ENCODE measurements around the gene ABTB2. TPM values are rescaled to one million over a fixed set of nuclear protein-coding genes. Genes with fewer than 3 reads are reported as not detected.

Gene ABTB2
- total and polyA plus RNA-seq, 2 of the 8 experiments (the other 6 are each of a cell fraction or from before 2014, with no cell fraction given), result 7.7 to 10.2 TPM

GRCh38 chr11:34140149-34140548, 217.7 kb downstream of the ABTB2 start:
- Histone ChIP-seq H2BK15ac (ENCODE audit: low read length) (no peak overlapping the region), H4K91ac (replicated peaks; ENCODE audit: insufficient read length, low read length) (no peak overlapping the region), H3K4me3 (ENCODE audit: extremely low read depth in 1 of 4, insufficient read depth in 2 of 4, low read depth in 3 of 4, low read length in 4 of 4) (no peak overlapping the region), H2BK5ac (ENCODE audit: low read depth, low read length) (no peak overlapping the region), H3K23me2 (ENCODE audit: low read depth, low read length) (no peaks in the 10 kb centered on the region; the same call in 1 of the 2 replicates), H2BK120ac (replicated peaks; ENCODE audit: low read depth, low read length) (no peak overlapping the region), H4K5ac (ENCODE audit: insufficient read length, low read depth, low read length) (no peak overlapping the region), H2BK12ac (ENCODE audit: low read depth, low read length) (no peak overlapping the region), H3K79me1 (ENCODE audit: low read depth, low read length) (no peaks in the 10 kb centered on the region), H3K27me3 (replicated peaks in 1 of 4; ENCODE audit: control insufficient read depth in 3 of 4, extremely low read depth in 1 of 4, insufficient read depth in 3 of 4, low read length in 3 of 4) (no peaks in the 10 kb centered on the region), H3K4ac (replicated peaks; ENCODE audit: insufficient read length, low read depth, low read length) (no peak overlapping the region), H2AK5ac (ENCODE audit: low read depth, low read length) (no peak overlapping the region), H3K56ac (replicated peaks; ENCODE audit: insufficient read length, low read depth, low read length) (no peak overlapping the region), H3K4me2 (ENCODE audit: insufficient read depth in 1 of 2, low read depth in 2 of 2, low read length in 2 of 2) (no peak overlapping the region), H3K79me2 (ENCODE audit: control insufficient read depth in 1 of 2, insufficient read depth in 2 of 2, low read length in 2 of 2) (no peaks in the 10 kb centered on the region), H3K9ac (replicated peaks in 1 of 4; ENCODE audit: extremely low read depth in 1 of 4, low read depth in 3 of 4, low read length in 3 of 4) (no peak overlapping the region), H3K36me3 (ENCODE audit: control insufficient read depth in 2 of 4, insufficient read depth in 4 of 4, low read length in 3 of 4) (peaks cover 44 to 79% (median 68%) of the 10 kb centered on the region in 4 experiments), H4K20me1 (replicated peaks in 1 of 2; ENCODE audit: control insufficient read depth in 1 of 2, insufficient read depth in 2 of 2, low read length in 2 of 2) (peaks cover 2 to 3% of the 10 kb centered on the region in 2 experiments), H3K18ac (ENCODE audit: extremely low read depth, low read length) (no peak overlapping the region), H2BK20ac (ENCODE audit: low read length) (no peak overlapping the region), H3K23ac (ENCODE audit: insufficient read length) (no peak overlapping the region), H4K8ac (ENCODE audit: extremely low read depth, insufficient read depth, low read length) (no peak overlapping the region), H2AFZ (ENCODE audit: low read length) (no peak overlapping the region), H3K14ac (ENCODE audit: insufficient read length) (no peak overlapping the region), H3K27ac (ENCODE audit: low read depth, low read length) (no peak overlapping the region), H3K9me3 (ENCODE audit: insufficient read depth in 2 of 2, low read depth in 1 of 2, low read length in 1 of 2) (no peaks in the 10 kb centered on the region), H3K4me1 (replicated peaks in 1 of 4; ENCODE audit: control insufficient read depth in 3 of 4, insufficient read depth in 4 of 4, low read length in 3 of 4) (no peaks in the 10 kb centered on the region)
- POLR2A ChIA-PET (ENCODE audit: partially characterized antibody), result interaction anchor here (0.8 to 4.5 kb wide), 2 partner anchors 9 to 16 kb away, joined by 3 to 23 read pairs; no protein-coding TSS in a partner anchor
- 87% methylated on average over 11 of the region's 11 CpGs; no CpG with 5 or more reads in 1 of the 2 experiments for WGBS, 2 experiments (ENCODE audit: extremely low coverage in 1 of 2, insufficient coverage in 1 of 2, insufficient read length in 1 of 2, insufficient replicate concordance in 2 of 2, low coverage in 1 of 2, low lambda C conversion rate in 2 of 2, missing lambda C conversion rate in 1 of 2)
- no peak for TF ChIP-seq RXRA (IDR thresholded peaks at IDR 0.05; ENCODE audit: insufficient read depth, low read depth, low read length)
- TF ChIP-seq MAFK (IDR thresholded peaks at IDR 0.05; ENCODE audit: low read depth, low read length), result no peak
- no peak for TF ChIP-seq FOSL1 (IDR thresholded peaks at IDR 0.05; ENCODE audit: insufficient read depth, low read depth, low read length)
- no peak for TF ChIP-seq CHD2 (IDR thresholded peaks at IDR 0.05; ENCODE audit: low read length)
- TF ChIP-seq RNF2 (IDR thresholded peaks at IDR 0.05; ENCODE audit: borderline replicate concordance, low read depth, low read length, missing control alignments, poor library complexity, severe bottlenecking), result no peak
- no peak for TF ChIP-seq CBX8 (IDR thresholded peaks at IDR 0.05; ENCODE audit: borderline replicate concordance, low read depth, low read length)
- TF ChIP-seq PHF8 (conservative IDR thresholded peaks at IDR 0.05; ENCODE audit: low read depth, low read length), result no peak
- TF ChIP-seq MAX (IDR thresholded peaks at IDR 0.05), result no peak
- TF ChIP-seq SP2 (IDR thresholded peaks at IDR 0.05; ENCODE audit: low read length), result no peak
- no peak for TF ChIP-seq TAF1 (IDR thresholded peaks at IDR 0.05; ENCODE audit: low read depth, low read length)
- DNase-seq (ENCODE audit: low read depth in 1 of 2, low spot score in 2 of 2) (no peak), FAIRE-seq (no peak)
- CTCF ChIA-PET (ENCODE audit: partially characterized antibody), result interaction anchor here (0.6 to 1.7 kb wide), 4 partner anchors 9 to 165 kb away, joined by 3 to 8 read pairs (median 4); no protein-coding TSS in a partner anchor
